ENCODE data around the gene PAPSS2. TPM values are rescaled to one million over a fixed set of nuclear protein-coding genes. Genes with fewer than 3 reads are reported as not detected.

Gene PAPSS2
- total RNA-seq, 2 experiments from 2014 or later = not detected

- H2AFZ ChIP-seq (ENCODE audit: low read length) = no peak overlapping the region
- no peak overlapping the region for H3K27ac ChIP-seq (ENCODE audit: low read depth, low read length, poor library complexity, severe bottlenecking)
- H4K20me1 ChIP-seq (ENCODE audit: insufficient read depth, low read length) = no peaks in the 10 kb centered on the region
- no peaks in the 10 kb centered on the region for H3K79me2 ChIP-seq (ENCODE audit: insufficient read depth, low read depth, low read length)
- no peaks in the 10 kb centered on the region for H3K9me2 ChIP-seq (ENCODE audit: insufficient read depth, low read length)
- H3K9me3 ChIP-seq (ENCODE audit: low read length) = no peaks in the 10 kb centered on the region
- no peaks in the 10 kb centered on the region for H3K4me1 ChIP-seq (ENCODE audit: insufficient read depth, low read length, poor library complexity, severe bottlenecking)
- no TSS peak for BruUV-seq (replicated peaks)
- no peak overlapping the region for H3K4me3 ChIP-seq (ENCODE audit: low read depth, low read length, poor library complexity, severe bottlenecking)
- intact Hi-C loops (cut with micrococcal nuclease; ENCODE audit: unreplicated experiment) = loop anchor here (10.0 kb wide), 1 partner anchor 117 kb away; no protein-coding TSS in a partner anchor
- no peak overlapping the region for H3K4me2 ChIP-seq (ENCODE audit: low read length)
- POLR2A ChIA-PET = interaction anchor here (0.6 to 0.7 kb wide), 3 partner anchors 66 to 915 kb away, joined by 3 to 5 read pairs (median 3); no protein-coding TSS in a partner anchor
- TF ChIP-seq, protein P1, sequence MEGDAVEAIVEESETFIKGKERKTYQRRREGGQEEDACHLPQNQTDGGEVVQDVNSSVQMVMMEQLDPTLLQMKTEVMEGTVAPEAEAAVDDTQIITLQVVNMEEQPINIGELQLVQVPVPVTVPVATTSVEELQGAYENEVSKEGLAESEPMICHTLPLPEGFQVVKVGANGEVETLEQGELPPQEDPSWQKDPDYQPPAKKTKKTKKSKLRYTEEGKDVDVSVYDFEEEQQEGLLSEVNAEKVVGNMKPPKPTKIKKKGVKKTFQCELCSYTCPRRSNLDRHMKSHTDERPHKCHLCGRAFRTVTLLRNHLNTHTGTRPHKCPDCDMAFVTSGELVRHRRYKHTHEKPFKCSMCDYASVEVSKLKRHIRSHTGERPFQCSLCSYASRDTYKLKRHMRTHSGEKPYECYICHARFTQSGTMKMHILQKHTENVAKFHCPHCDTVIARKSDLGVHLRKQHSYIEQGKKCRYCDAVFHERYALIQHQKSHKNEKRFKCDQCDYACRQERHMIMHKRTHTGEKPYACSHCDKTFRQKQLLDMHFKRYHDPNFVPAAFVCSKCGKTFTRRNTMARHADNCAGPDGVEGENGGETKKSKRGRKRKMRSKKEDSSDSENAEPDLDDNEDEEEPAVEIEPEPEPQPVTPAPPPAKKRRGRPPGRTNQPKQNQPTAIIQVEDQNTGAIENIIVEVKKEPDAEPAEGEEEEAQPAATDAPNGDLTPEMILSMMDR (conservative IDR thresholded peaks at IDR 0.05; ENCODE audit: low read length) = no peak
- no peak for TF ChIP-seq EZH2phosphoT487 (IDR thresholded peaks at IDR 0.05; ENCODE audit: borderline replicate concordance, low read depth, low read length)
- no peaks in the 10 kb centered on the region for H3K36me3 ChIP-seq (ENCODE audit: insufficient read depth, low read length)
- no peak for DNase-seq (ENCODE audit: low spot score)
- CTCF ChIA-PET (ENCODE audit: unreplicated experiment) = no interaction called here
Measured at GRCh38 chr10:87651801-87652200, 7.9 kb upstream of the PAPSS2 start.

GRCh38 chr10:87652261-87652660 is 7.4 kb upstream of the PAPSS2 start:
- Histone ChIP-seq H3K4me1 (ENCODE audit: insufficient read depth, low read length, poor library complexity, severe bottlenecking) (no peaks in the 10 kb centered on the region), H2AFZ (ENCODE audit: low read length) (no peak overlapping the region), H3K9me2 (ENCODE audit: insufficient read depth, low read length) (no peaks in the 10 kb centered on the region), H3K36me3 (ENCODE audit: insufficient read depth, low read length) (no peaks in the 10 kb centered on the region), H3K4me3 (ENCODE audit: low read depth, low read length, poor library complexity, severe bottlenecking) (no peak overlapping the region), H3K4me2 (ENCODE audit: low read length) (no peak overlapping the region), H4K20me1 (ENCODE audit: insufficient read depth, low read length) (no peaks in the 10 kb centered on the region), H3K79me2 (ENCODE audit: insufficient read depth, low read depth, low read length) (no peaks in the 10 kb centered on the region), H3K27ac (ENCODE audit: low read depth, low read length, poor library complexity, severe bottlenecking) (no peak overlapping the region), H3K9me3 (ENCODE audit: low read length) (no peaks in the 10 kb centered on the region)
- intact Hi-C loops (cut with micrococcal nuclease; ENCODE audit: unreplicated experiment) = loop anchor here (10.0 kb wide), 1 partner anchor 117 kb away; no protein-coding TSS in a partner anchor
- no TSS peak for BruUV-seq (replicated peaks)
- DNase-seq (ENCODE audit: low spot score) = no peak
- CTCF ChIA-PET (ENCODE audit: unreplicated experiment) = no interaction called here
- POLR2A ChIA-PET = interaction anchor here (0.6 kb wide), 1 partner anchor 915 kb away, joined by 3 read pairs; no protein-coding TSS in a partner anchor
- no peak for TF ChIP-seq EZH2phosphoT487 (IDR thresholded peaks at IDR 0.05; ENCODE audit: borderline replicate concordance, low read depth, low read length)
- TF ChIP-seq, protein P1 (conservative IDR thresholded peaks at IDR 0.05; ENCODE audit: low read length) = no peak

- Histone ChIP-seq H2AFZ (ENCODE audit: low read length) (no peak overlapping the region), H3K79me2 (ENCODE audit: insufficient read depth, low read depth, low read length) (no peaks in the 10 kb centered on the region), H3K4me1 (ENCODE audit: insufficient read depth, low read length, poor library complexity, severe bottlenecking) (no peaks in the 10 kb centered on the region), H3K9me2 (ENCODE audit: insufficient read depth, low read length) (no peaks in the 10 kb centered on the region), H3K36me3 (ENCODE audit: insufficient read depth, low read length) (no peaks in the 10 kb centered on the region), H4K20me1 (ENCODE audit: insufficient read depth, low read length) (no peaks in the 10 kb centered on the region), H3K27ac (ENCODE audit: low read depth, low read length, poor library complexity, severe bottlenecking) (no peak overlapping the region), H3K4me2 (ENCODE audit: low read length) (no peak overlapping the region), H3K4me3 (ENCODE audit: low read depth, low read length, poor library complexity, severe bottlenecking) (no peak overlapping the region), H3K9me3 (ENCODE audit: low read length) (no peaks in the 10 kb centered on the region)
- BruUV-seq (replicated peaks) = no TSS peak
- POLR2A ChIA-PET = no interaction called here
- CTCF ChIA-PET (ENCODE audit: unreplicated experiment) = no interaction called here
- intact Hi-C loops (cut with micrococcal nuclease; ENCODE audit: unreplicated experiment) = loop anchor here (10.0 kb wide), 1 partner anchor 119 kb away; no protein-coding TSS in a partner anchor
- TF ChIP-seq, protein P1 (conservative IDR thresholded peaks at IDR 0.05; ENCODE audit: low read length) = no peak
- TF ChIP-seq EZH2phosphoT487 (IDR thresholded peaks at IDR 0.05; ENCODE audit: borderline replicate concordance, low read depth, low read length) = no peak
- DNase-seq (ENCODE audit: low spot score) = no peak
Measured at GRCh38 chr10:87654212-87654611, 5.5 kb upstream of the PAPSS2 start.
